ENCODE results near the gene SFR1.
A peak's percentile ranks its signal among the peaks of the same experiment; 100 is the strongest.

The SFR1 gene

DNA sequence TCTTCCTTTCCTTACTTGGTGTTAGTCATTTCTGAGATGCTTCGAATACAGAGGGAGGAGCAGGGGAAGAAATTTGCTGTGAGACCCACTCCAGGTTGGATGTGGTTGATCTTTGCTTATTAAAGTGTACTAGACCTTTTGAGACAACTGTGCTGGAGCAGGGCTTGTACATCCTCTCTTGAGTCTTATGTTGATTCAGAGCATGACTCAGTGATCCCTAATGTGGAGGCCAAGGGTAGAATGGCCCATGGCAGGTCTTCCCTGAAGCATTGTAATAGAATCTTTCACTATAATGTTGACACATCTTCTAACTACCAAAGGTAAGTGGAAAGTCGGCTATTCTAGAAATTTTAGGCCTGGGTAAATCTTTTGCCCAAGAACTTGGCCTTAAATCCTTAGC, 17.0 kb upstream of the SFR1 start:
- DNase-seq (ENCODE audit: low spot score): no peak

DNA sequence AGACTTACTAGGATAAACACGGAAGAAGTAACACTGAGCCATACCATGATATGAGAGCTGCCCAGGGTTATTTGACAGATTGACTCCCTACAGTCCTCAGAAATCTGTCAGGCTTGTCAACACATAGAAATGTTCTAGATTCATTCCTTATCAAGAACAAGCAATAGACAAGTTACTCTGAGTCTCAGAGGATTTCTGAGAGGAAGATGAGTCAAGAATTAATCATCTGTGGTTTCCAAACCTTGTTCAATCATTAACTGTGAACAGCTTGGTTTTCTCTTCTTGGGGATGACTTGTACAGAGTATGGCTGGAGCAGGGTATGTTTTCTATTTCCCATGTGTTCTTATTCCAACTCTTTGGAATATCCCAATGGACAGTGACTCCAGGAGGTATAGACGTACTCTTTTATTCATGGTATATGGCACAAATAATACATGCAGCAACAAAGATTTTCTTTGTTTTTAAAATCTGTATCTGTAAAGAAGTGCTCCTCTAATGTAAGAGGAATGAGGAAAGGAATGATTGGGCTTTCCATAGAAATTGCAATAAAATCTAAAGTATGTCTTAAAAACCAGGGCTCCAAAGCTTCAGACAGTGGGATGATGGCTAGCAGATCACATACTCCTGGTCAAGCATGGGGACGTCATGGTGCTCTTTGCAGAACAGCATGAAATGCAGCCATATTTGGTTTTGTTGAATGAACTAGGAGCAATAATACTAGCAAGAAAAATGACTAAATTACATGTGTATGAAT, 11.9 kb upstream of the SFR1 start:
- DNase-seq (ENCODE audit: low spot score): no peak

DNA sequence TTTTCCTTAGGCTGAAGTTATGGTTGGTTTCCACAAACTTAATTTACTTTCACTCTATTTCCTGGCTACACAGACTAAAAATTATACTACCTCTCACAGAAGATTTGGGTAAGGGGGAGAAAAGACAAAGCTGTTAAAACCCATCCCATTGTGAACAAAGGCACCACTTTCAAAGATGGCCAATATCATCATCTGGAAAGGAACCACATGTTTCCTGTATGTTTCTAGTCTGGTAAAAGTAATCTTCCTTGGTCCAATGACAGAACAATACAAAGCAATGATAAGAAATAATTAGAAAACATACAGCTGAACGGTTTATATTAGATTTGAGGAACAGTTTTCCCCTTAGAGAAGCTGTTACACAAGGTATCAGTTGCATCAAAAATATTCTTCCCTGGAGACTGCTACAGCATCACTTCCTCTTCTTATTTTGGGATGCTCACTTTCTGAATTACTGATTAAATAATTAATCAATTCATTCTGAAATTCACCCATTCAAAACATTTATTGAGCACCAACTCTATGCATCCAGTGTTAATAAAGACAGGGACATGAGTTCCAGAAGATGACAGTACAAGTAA, 8.5 kb upstream of the SFR1 start:
- DNase-seq (ENCODE audit: low spot score): no peak

DNA sequence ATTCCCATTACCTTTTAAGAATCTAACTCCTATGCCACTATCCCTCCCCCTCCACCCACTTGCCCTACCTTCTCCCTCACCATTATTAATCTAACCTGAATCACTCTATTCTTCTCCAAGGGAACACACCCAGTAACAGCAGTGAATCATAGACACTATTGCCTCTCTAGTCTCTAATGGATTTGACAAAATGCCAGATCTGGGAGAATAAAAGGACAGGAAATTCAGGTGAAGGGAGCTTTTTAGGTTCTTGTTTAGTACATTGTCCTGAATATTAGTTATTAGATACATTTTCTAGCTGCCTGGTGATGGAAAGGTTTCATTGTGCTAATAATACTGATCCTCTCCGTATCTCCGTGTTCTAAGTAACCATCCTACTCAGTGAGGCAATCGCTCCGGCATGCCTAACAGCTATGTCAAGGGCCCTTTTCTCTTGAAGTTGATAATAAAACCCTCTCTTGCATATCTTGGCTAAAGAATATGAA, 4.1 kb upstream of the SFR1 start:
- peak; percentile 73 for DNase-seq (ENCODE audit: low spot score)

DNA sequence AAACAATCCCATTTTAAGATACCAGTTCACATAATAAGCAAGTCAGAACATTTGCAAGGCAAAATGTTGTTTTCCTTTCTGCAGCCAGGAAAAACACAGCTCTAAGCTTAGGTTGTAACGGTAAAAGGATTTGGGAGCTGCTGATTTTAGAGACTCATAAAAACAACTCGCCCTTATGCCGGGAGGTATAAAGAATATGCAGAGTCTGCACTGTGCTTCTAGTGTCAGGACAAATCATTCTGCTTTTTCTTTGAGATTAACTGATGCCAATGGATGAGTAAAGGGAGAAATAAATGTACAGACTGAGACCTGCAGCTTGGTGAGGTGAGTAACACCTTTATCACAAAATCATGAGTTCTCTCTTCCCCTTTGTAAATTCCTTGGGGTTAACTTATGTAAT, 2.0 kb upstream of the SFR1 start:
- no peak for DNase-seq (ENCODE audit: low spot score)

DNA sequence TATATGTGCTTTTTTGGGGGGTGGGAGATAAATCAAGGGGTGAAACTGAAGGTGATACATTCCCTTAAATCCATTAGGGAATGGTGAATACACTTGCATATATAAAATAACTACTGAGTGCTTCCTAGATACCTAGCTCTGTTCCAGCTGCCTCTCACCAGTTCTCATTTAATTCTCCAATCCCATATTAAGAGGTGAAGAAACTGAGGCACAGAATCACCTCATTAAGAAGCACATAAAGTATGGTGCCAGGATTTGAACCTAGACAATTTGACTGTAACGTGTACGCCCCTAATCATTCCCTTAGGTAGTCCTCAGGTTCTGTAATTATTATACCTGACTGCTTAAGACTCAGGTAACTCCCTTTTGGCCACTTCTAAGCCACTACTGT, 1.5 kb upstream of the SFR1 start:
- DNase-seq (ENCODE audit: low spot score): no peak

DNA sequence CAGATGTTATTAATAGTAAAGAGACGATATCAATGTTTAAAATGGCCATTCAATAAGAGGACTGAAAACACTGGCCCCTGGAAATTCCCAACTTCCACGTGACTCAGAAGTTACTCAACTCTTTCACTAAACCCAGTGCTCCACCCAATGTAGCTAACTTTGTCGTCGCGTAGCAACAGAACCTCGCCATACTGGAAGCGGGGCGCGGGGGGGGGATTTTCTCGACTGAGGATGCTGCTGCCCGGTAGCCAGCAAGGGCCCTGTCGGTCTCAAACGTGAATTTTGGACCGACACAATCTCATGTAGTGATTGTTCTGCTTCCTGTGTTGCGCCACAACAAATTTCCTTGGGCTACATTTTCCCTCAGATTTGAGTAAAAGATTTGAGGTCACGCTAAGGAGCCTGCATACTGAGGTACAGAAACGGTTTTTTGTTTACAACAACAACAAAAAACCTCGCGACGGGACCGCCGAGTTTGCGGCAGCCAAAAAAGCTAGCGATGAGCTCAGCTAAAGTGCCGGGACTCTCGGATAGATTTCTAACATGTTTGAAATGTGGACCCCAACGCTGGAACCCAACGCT, 977 bp upstream of the SFR1 start:
- DNase-seq (ENCODE audit: low spot score): peak; percentile 79

DNA sequence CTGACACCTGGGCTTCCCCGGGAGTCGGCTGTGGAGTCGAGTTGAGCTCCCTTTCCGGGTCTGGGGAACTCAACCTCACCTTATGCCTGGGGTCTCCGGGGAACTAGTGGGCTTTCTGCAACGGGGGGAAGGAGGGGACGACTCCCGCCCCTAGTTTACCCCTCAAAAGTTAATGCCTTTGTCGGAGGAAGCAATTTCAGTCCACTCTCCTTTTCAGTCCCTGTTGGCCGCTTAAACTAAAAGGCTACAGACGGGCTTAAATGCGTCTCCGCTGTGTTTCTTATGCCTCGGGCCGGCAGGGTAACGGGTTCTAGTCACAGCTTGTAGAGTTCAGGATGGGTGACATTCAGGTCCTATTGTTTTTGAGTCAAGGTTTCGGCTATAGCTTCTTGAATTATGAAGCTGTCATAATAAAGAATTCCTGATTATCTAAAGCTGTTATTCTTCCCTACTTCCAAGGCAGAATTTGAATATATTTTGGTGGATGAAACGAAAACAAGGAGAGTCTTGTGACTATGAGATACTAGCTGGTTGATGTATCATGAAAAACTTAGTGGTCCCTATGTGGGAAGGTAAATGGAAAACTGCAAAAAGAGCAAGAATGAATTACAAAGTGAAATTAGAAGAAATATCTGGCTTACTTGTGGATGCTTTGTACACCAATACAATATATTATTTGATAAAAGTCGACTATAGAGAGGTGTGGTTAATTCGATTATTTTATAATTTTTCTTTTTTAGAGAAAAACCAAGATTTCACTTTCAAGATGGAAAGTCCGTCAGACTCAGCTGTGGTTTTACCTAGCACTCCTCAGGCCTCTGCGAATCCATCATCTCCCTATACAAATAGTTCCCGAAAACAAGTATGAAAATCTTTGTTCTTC, 495 bp downstream of the SFR1 start:
- DNase-seq (ENCODE audit: low spot score): no peak

DNA sequence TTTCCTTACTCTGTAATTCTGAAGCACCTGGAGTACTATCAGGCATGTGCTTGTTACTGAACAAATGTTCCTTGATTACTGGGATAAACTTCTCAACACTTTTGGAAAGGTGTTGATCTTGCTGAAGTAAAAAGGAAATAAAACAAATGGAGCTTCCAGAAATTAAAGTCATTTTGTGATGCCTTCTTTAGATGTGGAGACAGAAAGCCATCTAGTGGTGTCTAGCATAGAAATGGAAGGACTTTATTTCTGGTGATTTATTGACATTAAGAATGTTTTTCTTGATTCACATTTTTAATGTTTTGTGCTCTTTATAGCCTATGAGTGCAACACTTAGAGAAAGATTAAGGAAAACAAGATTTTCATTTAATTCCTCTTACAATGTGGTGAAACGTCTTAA, 1.4 kb downstream of the SFR1 start:
- peak; percentile 25 for DNase-seq (ENCODE audit: low spot score)

DNA sequence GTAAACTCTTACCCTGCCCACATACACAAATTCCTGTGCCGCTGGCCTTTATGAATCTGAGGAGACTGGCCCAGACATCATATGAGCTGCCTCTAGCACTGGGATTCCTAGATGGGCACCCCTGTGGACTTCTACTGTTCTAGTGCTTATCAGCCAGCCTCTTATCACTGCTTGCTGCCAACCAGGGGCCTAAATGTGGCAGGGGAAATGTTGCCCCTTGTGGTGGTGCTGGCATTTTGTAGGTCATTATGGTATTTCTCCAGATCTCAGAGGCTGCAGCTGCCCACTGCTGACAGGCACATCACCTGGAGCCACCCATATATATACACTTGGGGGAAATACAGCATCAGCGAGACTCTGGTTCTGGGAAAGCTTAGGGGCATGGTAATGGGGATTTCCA, 5.4 kb downstream of the SFR1 start:
- DNase-seq (ENCODE audit: low spot score): no peak

DNA sequence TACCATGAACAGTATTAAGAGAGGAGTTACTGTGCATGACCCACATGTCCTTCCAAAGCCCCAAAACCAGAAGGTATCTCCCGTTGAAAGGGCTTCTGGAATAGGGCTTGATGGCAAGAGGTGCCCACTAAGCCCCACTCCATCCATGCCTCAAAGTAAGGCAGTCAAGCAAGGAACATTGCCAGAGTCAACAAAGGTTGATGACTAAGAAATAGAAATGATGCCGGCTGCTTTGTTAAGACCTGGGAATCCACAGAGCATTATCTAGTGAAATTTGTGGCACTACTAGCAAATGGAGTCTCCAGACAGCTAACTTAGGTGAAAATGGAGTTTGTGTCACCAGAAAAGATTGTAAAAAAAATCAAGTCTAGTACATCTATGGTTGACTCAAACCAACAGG, 6.2 kb downstream of the SFR1 start:
- no peak for DNase-seq (ENCODE audit: low spot score)

DNA sequence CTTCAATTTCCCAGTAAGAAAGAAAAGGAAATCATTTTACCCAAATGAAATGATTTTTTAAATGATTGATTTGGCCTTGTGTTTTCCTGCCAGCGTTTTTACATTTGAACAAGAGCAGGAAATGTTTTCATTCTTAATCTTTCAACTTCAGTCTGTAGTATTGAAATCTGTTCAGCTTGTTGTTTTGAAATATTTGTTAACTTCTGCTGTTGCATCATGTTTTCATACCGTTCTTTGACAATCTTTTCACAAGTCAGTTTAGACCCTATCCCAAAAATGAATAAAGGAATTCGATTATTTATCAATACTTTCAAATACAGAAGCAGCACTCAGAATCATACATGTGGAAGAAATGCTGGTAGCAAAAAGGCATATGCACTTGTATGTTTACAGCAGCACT, 8.1 kb downstream of the SFR1 start:
- DNase-seq (ENCODE audit: low spot score): no peak

DNA sequence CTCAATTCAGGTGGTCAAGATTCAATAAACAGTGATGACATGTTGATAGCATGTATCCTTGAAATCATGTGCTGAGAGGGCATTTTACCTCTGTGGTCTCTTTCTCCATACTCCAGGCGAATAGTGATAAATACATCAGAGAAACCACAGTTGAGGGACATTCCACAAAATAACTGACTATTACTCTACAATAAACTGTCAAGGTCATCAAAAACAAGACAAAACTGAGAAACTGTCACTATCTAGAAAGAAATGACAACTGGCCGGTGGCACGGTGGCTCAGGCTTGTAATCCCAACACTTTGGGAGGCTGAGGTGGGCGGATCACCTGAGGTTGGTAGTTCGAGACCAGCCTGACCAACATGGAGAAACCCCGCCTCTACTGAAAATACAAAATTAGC, 16.2 kb downstream of the SFR1 start:
- no peak for DNase-seq (ENCODE audit: low spot score)

DNA sequence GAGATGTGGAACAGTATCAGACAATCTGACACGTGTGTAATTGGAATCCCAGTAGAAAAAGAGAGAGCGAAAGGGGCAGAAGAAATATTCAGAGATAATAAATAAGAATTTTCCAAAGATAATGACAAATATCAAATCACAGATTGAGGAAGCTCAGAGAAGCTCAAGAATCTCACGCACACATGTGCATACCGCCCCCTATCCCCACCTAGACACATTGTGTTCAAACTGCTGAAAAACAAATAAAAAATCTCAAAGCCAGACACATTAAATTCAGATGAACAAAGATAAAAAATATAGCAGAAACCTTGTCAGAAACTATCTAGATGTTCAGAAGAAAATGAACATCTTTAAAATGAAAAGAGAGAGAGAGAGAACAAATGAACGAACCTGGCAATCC, 17.2 kb downstream of the SFR1 start:
- DNase-seq (ENCODE audit: low spot score): no peak

DNA sequence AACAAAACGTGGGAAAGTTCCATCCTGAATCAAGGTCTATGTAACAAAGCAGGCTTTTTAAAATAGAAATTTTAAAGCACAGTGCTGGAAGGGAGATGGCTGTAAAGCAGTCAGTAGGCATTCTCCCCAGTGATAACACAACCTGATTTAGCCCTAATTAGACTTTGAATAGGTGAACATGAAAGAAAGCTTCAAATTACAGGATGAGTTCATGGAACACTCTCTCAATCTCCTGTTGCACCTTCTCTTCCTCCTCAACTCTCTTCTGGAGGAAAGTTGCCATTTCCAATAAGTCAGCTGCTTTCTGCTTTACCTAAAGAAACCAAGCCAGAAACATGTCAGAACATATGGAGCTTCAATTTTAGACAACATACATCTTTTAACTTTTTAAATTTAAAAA, 20.1 kb downstream of the SFR1 start:
- DNase-seq (ENCODE audit: low spot score): no peak

DNA sequence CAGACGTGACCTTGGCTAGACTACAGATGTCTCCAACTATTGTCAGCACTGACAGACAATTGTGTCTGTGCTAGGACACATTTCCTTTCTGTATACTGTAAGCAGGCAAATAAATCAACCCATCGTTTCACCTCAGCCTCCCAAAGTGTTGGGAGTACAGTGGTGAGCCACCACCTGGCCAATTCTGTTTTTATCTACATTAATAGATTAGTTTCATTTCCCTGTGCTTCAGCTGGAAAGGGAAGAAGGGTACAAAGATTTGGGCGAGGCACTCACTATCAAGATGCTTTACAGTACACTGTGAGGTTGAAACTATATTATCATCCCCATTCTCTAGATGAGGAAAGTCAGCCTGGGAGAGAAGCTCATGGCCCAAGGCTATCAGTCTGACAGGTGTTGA, 21.9 kb downstream of the SFR1 start:
- DNase-seq (ENCODE audit: low spot score): no peak

DNA sequence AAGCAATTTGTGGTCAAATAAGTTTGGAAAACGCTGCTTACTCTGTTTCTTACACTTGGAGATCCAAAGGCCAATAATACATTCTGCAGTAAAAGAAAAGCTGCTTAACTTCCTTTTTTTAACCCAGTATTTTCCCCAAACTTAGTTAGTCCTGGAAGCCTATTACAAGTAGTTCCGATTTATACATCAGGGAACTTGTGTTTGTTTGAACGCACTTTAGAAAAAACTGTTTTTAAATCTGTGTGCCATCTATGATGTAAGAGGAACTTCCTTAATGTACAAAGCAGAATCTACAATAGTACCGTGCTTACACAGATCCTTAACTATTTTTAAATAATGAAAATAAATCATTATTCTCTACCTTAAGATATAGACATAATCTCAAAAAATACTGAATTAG, 23.0 kb downstream of the SFR1 start:
- no peak for DNase-seq (ENCODE audit: low spot score)

DNA sequence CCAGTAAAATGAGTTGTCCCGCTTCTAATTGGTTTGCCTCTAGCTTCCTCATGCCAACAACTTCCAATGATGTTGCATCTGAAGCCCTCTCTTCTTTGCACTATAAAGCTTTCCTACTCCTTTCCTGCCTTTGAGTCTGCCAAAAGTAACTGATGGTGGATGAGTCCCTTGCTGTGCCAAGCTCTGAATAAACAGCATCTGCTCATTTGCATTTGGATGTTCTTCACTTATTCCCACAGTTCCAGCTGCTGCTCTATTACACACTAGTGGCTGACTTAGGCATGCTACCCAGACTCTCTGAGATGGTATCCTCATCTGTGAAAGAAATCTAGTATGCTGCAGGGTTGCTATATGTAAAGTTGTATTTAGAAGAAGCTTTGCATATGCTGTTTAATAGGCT, 24.9 kb downstream of the SFR1 start:
- DNase-seq (ENCODE audit: low spot score): peak; percentile 91

DNA sequence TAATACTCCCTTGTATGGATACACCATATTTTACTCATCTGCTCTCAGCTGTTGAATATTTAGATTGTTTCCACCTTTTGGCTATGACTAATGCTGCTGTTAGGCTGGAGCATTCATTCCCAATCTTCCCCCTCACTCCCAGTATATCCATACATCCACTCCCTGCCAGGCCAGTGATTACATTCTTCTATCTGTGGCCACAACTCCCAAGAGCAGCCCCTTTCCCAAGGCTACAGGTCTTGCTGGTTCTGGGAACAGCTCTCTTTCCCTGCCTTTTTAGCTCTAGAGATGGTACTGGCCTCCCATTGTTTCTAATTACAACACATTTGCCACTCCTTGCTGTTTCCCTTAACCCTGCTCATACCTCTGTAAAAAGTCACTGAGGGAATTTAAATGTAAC, 28.2 kb downstream of the SFR1 start:
- DNase-seq (ENCODE audit: low spot score): no peak

DNA sequence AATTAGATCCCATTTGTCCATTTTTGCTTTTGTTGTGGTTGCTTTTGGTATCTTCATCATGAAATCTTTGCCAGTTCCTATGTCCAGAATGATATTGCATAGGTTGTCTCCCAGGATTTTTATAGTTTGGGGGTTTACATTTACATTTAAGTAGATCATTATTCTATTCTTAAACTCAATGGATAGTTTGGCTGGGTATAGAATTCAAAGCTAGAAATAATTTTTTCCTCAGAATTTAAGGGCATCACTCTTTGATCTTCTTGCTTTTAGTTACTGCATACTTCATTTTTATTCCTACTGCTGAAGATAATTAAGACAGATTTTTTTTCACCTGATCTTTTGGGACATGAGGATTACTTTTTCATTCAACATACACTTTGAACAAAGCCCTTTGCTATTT, 29.8 kb downstream of the SFR1 start:
- DNase-seq (ENCODE audit: low spot score): no peak

DNA sequence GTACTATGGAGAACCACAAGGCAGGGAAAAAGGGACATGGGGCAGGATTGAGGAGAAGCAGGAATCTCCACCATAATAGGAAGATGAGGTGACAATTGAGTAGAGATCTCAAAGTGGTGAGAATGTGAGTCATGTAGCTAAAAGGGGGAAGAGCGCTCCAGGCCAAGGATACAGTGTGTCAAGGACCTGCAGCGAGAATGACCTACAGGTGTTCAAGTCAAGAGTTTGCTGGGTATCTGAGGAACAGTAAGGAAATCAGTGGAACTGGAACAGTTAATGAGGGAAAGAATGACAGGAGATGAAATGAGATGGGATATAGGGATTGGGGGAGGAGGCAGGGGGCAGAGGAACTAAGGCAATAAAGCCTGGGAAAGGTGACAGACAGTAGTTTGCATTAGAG, 33.6 kb downstream of the SFR1 start:
- no peak for DNase-seq (ENCODE audit: low spot score)

DNA sequence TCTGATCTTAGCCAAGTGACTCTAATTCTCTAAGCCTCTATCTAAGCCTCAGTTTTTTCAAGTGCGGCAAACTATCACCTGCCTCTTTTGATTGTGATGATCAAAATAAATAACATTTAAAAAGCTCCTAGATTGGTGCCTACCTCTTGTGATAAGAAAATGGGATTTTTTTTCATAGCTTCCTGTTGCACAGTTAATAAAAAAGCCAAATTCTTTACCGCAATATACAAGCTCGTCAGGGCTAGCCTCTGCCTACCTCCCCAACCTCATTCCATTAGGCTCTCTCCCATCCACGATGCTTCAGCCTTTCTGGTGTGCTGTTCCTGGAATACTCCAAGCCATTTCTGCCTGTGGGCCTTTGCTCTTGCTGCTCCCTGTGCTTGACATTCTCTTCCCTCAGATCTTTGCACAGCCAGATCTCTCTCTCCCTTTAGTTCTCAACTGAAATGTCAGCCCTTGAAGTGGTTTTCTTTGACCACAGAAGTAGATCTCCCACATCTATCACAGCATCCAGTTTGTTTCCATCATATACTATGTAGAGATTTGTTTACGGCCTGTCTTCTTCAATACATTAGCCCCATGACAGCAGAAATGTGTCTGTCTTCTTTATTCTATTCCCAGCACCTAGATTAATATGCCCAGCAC, 48.8 kb downstream of the SFR1 start:
- no peak for DNase-seq (ENCODE audit: low spot score)
